KG1 (cell line): ENCODE results near the gene CDK5.

Experiments
- DNase-seq: peaks from one replicate; lab custom pipeline; 2025; lab: John Stamatoyannopoulos, UW

The CDK5 gene

DNA sequence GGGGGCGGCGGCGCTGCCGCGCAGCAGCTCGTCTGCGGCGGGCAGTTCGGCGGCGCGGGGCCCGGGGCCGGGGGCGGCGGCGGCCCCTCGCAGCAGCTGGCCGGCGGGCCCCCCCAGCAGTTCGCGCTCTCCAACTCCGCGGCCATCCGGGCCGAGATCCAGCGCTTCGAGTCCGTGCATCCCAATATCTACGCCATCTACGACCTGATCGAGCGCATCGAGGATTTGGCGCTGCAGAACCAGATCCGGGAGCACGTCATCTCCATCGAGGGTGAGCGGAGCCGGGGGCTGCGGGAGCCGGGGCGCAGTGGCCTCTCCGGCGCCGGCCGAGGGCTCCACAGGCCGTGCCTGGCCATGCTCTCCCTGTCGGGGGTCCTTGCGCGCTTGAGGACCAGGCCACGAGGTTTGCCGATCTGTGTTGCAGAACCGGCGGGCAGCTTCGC is 29.1 kb upstream of the CDK5 start:
- DNase-seq = no peak

- no peak for DNase-seq
Measured at GRCh38 chr7:151085691-151086620, 28.3 kb upstream of the CDK5 start, which contains the start of gene AGAP3. Gene AGAP3, plus strand, starts transcription at chr7:151086475. Its CDS starts 267 bp downstream, at chr7:151086742.

DNA sequence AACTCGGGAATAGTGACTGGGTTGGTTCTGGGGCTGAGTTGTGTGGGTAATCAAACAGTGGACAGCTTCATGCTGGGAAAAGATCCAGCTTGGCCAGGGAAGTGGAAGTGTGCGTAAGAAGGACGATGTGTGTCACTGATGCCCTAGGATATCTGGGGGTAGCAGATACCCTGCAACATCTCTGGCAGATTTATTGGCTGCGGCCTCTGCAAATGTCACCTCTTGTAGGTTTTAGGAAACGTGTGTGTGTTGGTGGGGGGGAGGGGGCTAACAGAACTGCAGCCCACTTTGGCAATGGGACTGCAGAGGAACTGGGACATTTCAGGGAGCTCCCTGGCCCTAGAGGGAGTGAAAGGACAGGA is 27.6 kb upstream of the CDK5 start:
- DNase-seq = no peak

GRCh38 chr7:151083824-151084160 is 26.1 kb upstream of the CDK5 start:
- DNase-seq = no peak

DNA sequence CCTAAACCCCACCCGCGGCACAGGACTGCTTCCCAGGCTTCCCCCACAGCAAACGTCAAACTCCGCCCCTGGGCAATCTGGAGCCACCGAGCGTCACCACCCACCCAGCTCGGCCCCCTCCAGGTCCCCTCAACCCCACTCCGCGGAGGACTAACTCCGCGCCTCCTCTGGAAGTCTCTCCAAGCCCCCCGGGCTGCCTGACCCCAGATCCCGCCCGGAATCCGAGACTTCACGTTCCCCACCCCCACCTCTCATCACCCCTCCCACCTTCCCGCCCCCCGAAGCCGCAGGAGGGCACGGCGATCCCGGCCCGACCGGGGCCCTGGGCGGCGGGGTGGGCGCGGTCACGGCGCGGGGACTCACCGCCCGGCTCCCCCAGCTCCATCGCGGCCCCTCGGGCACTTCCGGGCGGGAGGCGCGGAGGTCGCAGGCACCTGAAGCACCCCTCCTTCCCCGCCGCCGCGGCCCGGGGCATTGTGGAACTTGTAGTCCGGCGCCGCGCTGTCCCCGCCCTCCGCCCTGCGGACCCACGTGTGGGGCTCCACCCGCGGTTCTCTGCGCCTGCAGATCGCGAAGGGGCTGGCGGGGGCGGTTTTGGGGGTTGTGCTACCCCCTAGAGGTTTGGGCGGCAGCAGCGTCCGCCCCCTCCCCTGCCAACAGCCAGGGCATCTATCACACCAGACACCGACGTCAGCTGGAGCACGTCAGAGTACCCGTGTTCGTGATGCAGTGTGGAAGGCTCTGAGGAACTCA is 25.6 kb upstream of the CDK5 start, which contains the start of gene TMUB1:
TSS of gene TMUB1 (minus strand) at position 423 of the 753 bp plus-strand sequence. CDS start 930 bp downstream, outside the sequence.
- DNase-seq = no peak

DNA sequence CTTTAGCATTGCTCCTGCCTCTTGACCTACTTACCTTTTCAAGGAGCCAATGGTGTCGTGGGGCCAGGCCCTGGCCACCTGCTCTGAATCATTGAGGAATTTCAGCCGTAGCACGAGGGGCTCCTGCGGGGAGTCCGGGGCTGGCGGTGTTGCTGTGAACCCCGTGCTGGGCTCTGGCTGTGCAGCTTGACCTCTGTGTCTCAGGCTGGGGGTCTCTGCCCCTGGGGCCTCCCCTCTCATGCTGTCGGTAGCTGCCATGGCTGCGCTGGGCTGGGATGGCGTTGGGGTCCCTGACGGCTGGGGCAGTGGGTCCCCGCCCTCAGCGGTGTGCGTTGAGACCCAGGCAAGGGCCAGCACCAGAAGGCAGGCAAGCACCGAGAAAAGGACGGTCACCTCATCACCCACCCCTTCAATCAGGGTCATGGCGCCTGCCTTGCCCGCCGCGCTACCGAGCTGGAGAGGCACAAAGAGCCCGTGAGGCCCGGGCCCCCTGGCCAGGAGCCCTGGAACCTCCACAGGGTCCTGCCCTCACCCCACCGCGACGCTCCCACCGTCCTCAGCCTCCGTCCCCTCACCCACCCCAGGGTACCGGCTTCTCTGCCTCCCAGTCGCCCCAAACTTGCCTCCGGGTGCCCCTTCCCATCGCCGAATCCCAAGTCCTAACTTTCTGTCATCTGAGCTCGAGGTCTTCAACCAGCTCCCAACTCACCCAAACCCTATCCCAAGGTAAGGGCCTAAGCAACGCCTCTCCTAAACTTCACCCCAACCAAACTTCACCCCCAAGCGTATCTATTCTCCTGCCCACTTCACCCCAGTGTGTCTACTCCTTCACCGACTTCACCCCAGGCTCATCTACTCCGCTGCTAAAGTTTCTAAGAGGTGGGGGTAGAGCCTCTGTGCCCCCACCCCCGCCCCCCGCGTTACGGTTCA is 24.7 kb upstream of the CDK5 start:
- DNase-seq = no peak

- no peak for DNase-seq
Measured at GRCh38 chr7:151081170-151082101, 23.7 kb upstream of the CDK5 start.

- DNase-seq = no peak
Measured at GRCh38 chr7:151080522-151081169, 22.9 kb upstream of the CDK5 start, which contains the start of gene FASTK. Gene FASTK, minus strand, starts transcription at chr7:151080809. Its CDS starts 43 bp downstream, at chr7:151080766.

- DNase-seq = no peak
Measured at GRCh38 chr7:151080067-151080521, 22.4 kb upstream of the CDK5 start.

DNA sequence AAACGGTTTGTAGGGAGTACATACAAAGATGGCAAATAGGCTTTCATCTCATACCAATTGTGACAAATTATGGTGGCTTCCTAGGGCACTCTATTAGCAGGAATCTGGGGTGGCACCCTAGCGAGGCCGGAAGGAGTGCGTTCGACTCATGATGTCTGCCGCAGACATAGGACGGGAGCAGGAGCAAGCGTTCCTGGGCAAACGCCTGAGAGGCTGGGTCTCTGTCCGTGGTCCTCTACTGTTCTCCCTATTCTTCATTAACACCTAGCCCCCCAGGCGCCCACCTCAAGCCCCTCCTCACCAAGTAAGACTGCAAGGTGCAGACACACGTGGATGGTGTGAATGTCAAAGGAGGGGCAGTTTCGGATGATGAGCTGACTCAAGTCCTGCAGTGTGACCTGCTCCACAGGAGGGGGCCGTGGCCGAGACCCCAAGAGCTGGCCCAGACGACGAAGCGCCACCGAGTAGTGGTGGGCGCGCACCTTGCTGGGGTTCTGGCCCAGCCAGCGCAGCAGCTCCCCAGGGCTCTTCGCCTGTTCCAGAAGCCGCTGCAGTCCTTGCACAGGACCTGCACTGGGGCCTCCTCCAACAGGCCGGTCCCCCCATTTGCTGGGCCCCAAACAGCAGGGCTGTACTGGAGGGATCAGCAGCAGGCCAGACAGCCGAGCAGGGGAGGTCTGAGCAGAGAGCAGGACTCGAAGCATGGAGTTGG is 21.7 kb upstream of the CDK5 start:
- no peak for DNase-seq

DNA sequence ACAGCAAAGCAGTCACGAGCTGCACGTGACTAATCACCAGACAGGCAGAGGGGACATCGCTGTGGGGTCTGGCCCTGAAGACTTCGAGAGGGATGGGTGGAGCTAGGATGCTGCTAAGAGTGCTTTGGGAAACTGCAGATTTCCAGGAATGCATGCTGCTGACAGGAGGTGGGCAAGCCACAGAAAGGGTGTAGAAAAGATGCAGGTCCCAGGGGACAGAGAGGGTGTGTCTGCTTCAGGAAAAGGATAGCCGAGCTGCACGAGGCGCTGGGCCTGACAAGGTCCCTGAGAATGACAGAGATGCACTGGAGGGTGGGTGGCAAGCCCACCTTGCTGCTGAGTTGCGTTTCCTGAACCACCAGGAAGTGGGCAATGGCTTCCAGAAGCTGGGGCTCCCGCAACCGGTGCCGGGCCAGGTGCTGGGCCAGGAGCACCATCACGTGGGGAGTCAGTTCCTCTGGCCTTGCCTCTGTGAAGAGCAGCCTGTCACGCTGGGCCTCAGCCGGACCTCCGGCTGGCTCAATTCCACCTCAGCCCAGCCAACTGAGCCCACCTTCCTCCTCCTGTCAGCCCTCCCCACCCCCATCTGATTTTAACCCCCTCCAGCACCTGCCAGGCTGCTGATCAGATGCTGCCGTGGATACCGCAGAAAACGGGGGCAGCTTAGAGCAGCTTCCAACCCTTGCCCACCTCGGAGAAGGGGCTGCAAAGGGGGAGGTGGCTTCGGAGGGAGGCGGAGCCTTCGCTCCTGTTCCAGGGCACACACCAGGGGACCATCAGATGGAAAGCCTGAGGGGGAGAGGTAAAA is 20.7 kb upstream of the CDK5 start:
- no peak for DNase-seq

DNA sequence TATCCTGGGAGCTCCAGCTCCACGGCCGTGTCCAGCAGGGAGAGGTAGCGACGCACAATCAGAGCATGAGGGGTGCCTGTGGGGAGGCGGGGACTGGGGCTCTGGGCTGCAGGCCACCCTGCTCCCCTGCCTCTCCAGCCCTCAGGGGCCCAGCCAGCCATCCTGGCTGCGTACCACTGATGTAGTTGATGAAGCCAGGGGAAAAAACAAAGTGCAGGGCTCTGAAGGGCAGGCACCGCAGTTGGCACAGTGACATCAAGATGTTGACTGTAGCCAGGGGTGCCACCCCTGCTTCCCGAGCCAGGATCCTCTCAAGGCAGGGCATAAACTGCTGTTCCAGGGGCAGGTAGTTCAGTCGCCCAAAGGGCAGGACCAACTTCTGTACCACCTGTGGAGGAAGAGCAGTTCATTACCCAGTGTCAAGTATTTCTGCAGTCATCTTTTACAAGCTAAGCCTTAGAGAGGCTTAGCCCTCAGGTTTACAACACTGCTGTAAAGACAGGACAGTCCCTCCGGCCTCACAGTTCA is 20.1 kb upstream of the CDK5 start:
- DNase-seq = no peak

- DNase-seq = no peak
Measured at GRCh38 chr7:151076863-151077704, 19.4 kb upstream of the CDK5 start.

DNA sequence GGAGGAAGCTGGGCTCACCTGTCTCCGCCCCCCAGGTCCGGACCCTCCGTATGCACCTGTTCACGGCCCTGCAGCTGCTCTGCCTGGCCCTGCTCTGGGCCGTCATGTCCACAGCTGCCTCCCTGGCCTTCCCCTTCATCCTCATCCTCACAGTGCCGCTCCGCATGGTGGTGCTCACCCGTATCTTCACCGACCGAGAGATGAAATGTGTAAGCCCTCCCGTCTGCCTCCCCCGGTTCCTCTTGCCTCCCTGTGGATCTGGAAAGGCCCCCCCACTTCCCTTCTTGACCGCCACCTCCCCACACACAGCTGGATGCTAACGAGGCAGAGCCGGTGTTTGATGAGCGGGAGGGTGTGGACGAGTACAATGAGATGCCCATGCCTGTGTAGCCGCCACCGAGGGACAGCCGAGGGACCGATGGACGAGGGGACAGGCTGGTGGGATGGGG is 18.3 kb upstream of the CDK5 start:
- no peak for DNase-seq

- DNase-seq = no peak
Measured at GRCh38 chr7:151075662-151075971, 17.9 kb upstream of the CDK5 start.

- no peak for DNase-seq
Measured at GRCh38 chr7:151074817-151075661, 17.3 kb upstream of the CDK5 start.
